DND-41 (cell line): ENCODE results near the gene PHF20.

Experiments
- ATAC-seq: fragments of 200-7000 bp; cut with Tn5 transposase; 3 replicates; pipeline ENCODE4 v1.9.1; 2021; ENCODE audit warnings: low read depth; ENCODE audit not compliant: insufficient read depth
- DNase-seq: peaks from one replicate; pipeline ENCODE4 v3.0.0-alpha.2; 2020
- H2AFZ ChIP-seq: 2 replicates; pipeline ENCODE4 v1.6.0; 2012; ENCODE audit warnings: low read depth, low read length
- H3K27ac ChIP-seq: 2 replicates; pipeline ENCODE4 v1.5.1; 2012; ENCODE audit warnings: low read length, inconsistent platforms
- H3K27me3 ChIP-seq: fragments of 200-600 bp; sonication (generic); 2 replicates; pipeline ENCODE4 v1.6.0; 2012; ENCODE audit warnings: low read length, mild to moderate bottlenecking, inconsistent platforms; ENCODE audit not compliant: insufficient read depth, poor library complexity
- H3K36me3 ChIP-seq: 2 replicates; pipeline ENCODE4 v1.5.1; 2012; ENCODE audit warnings: low read length, inconsistent platforms; ENCODE audit not compliant: insufficient read depth
- H3K4me1 ChIP-seq: 2 replicates; pipeline ENCODE4 v1.5.1; 2012; ENCODE audit warnings: mild to moderate bottlenecking, low read length; ENCODE audit not compliant: insufficient read depth
- H3K4me2 ChIP-seq: 2 replicates; pipeline ENCODE4 v1.6.0; 2012; ENCODE audit warnings: mild to moderate bottlenecking, moderate library complexity, low read length, inconsistent platforms; ENCODE audit not compliant: insufficient read depth
- H3K4me3 ChIP-seq, 2 experiments: fragments of 200-600 bp in 1 of 2; shearing (Covaris generic) in 1 of 2; 2 replicates each; pipeline ENCODE4 v1.5.1; 2012 to 2016; ENCODE audit warnings: inconsistent platforms in 2 of 2, low read length in 2 of 2, mild to moderate bottlenecking in 2 of 2, low read depth in 1 of 2, moderate library complexity in 1 of 2
- H3K79me2 ChIP-seq: 2 replicates; pipeline ENCODE4 v1.6.0; 2012; ENCODE audit warnings: low read length, inconsistent platforms; ENCODE audit not compliant: insufficient read depth
- H3K9ac ChIP-seq: 2 replicates; pipeline ENCODE4 v1.6.0; 2012; ENCODE audit warnings: low read depth, mild to moderate bottlenecking, inconsistent platforms, low read length, moderate library complexity
- H3K9me3 ChIP-seq: 2 replicates; pipeline ENCODE4 v1.5.1; 2012; ENCODE audit warnings: low read length, moderate library complexity, mild to moderate bottlenecking, inconsistent platforms; ENCODE audit not compliant: insufficient read depth, severe bottlenecking
- H4K20me1 ChIP-seq: 2 replicates; pipeline ENCODE4 v1.6.0; 2012; ENCODE audit warnings: low read length; ENCODE audit not compliant: insufficient read depth
- EZH2 ChIP-seq: IDR thresholded peaks from 3 replicates; pipeline ENCODE4 v1.6.1; 2012; ENCODE audit warnings: borderline replicate concordance, low read depth, mild to moderate bottlenecking, moderate library complexity, low read length, inconsistent platforms; ENCODE audit not compliant: severe bottlenecking
- TF ChIP-seq, protein P1 (sequence below): IDR thresholded peaks from 2 replicates; pipeline ENCODE4 v1.5.1; 2012; ENCODE audit warnings: borderline replicate concordance, low read length, moderate library complexity, mild to moderate bottlenecking; ENCODE audit not compliant: poor library complexity, severe bottlenecking; ENCODE audit errors: extremely low read depth

Gene PHF20

DNA sequence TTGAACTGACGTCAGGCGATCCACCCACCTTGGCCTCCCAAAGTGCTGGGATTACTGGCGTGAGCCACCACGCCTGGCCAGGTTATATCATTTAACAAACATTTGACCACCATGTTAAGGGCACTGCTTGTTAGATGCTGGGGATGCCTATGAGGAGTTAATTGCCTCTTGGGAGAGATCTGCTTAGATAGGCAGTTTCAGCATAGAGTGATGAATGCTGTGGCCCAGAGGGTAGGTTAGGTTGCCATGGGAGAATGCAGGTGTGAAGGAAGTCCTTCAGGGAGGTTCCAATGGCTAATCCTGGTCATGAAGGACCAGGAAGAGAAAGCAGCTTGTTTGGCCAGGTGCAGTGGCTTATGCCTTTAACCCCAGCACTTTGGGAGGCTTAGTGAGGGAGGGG lies 17.0 kb downstream of the PHF20 start:
- DNase-seq (no peak), ATAC-seq (no peak)
- Histone ChIP-seq H4K20me1 (peaks cover 22% of the 10 kb centered on the region), H3K36me3 (peaks cover 10% of the 10 kb centered on the region; the same call in 1 of the 2 replicates), H3K27ac (no peak overlapping the region), H3K4me1 (no peaks in the 10 kb centered on the region), H3K9ac (no peak overlapping the region), H3K9me3 (no peaks in the 10 kb centered on the region), H2AFZ (no peak overlapping the region), H3K4me3 (no peak overlapping the region), H3K4me2 (no peak overlapping the region), H3K79me2 (peaks cover 89% of the 10 kb centered on the region), H3K27me3 (no peaks in the 10 kb centered on the region)
- no peak for TF ChIP-seq EZH2
- TF ChIP-seq, protein P1, sequence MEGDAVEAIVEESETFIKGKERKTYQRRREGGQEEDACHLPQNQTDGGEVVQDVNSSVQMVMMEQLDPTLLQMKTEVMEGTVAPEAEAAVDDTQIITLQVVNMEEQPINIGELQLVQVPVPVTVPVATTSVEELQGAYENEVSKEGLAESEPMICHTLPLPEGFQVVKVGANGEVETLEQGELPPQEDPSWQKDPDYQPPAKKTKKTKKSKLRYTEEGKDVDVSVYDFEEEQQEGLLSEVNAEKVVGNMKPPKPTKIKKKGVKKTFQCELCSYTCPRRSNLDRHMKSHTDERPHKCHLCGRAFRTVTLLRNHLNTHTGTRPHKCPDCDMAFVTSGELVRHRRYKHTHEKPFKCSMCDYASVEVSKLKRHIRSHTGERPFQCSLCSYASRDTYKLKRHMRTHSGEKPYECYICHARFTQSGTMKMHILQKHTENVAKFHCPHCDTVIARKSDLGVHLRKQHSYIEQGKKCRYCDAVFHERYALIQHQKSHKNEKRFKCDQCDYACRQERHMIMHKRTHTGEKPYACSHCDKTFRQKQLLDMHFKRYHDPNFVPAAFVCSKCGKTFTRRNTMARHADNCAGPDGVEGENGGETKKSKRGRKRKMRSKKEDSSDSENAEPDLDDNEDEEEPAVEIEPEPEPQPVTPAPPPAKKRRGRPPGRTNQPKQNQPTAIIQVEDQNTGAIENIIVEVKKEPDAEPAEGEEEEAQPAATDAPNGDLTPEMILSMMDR: no peak

DNA sequence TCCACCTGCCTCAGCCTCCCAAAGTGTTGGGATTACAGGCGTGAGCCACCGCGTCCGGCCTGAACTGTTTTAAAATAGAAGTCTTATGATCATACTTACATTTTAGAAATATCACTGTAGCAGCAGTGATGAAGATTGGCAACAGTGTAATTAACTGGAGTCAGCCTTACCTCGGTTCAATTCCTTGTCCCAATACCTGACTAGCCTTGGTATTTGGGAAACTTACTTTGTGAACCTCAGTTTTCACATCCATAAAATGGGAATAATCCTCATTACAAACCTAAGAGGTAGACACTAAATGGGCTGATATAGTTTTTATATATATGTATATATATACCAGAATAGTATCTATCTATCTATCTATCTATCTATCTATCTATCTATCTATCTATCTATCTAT lies 19.3 kb downstream of the PHF20 start:
- no peak overlapping the region for H2AFZ ChIP-seq

DNA sequence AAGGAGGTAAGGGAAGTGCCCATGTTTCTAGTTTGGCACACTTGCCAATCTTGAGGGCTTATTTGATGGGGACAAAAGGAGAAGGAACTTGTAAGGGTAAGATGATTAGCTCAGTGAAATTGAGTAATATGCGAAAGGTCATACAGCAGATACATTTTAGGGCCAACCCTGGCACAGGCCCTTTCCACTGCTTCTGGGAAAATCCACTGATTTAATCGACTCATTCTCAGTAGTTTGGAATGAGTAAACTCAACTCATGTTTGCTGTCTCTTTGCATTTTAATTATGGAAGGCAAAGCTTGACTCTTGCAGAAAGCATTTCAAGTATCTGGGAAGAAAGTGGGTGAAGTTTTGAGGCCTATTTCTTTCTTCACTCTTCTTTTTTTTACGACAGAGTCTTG lies 20.0 kb downstream of the PHF20 start:
- H3K27me3 ChIP-seq: no peaks in the 10 kb centered on the region
- H3K4me3 ChIP-seq: no peak overlapping the region
- peaks cover 28% of the 10 kb centered on the region for H4K20me1 ChIP-seq
- peaks cover 10% of the 10 kb centered on the region; the same call in 1 of the 2 replicates for H3K36me3 ChIP-seq
- no peak overlapping the region for H3K9ac ChIP-seq
- H3K4me2 ChIP-seq: no peak overlapping the region
- no peak for TF ChIP-seq EZH2
- TF ChIP-seq, protein P1: no peak
- H3K9me3 ChIP-seq: no peaks in the 10 kb centered on the region
- DNase-seq: no peak
- H3K27ac ChIP-seq: no peak overlapping the region
- ATAC-seq: no peak
- no peaks in the 10 kb centered on the region for H3K4me1 ChIP-seq
- H3K79me2 ChIP-seq: peaks cover 88% of the 10 kb centered on the region
- H2AFZ ChIP-seq: no peak overlapping the region

More for the DNA sequence above, 19.3 kb downstream of the PHF20 start:
- TF ChIP-seq EZH2: no peak
- TF ChIP-seq, protein P1: no peak
- Histone ChIP-seq H3K9me3 (no peaks in the 10 kb centered on the region), H3K79me2 (peaks cover 88% of the 10 kb centered on the region), H3K9ac (no peak overlapping the region), H3K4me2 (no peak overlapping the region), H4K20me1 (peaks cover 27% of the 10 kb centered on the region), H3K36me3 (peaks cover 10% of the 10 kb centered on the region; the same call in 1 of the 2 replicates), H3K27me3 (no peaks in the 10 kb centered on the region), H3K27ac (no peak overlapping the region), H3K4me1 (no peaks in the 10 kb centered on the region), H3K4me3 (no peak overlapping the region)
- ATAC-seq (no peak), DNase-seq (no peak)

DNA sequence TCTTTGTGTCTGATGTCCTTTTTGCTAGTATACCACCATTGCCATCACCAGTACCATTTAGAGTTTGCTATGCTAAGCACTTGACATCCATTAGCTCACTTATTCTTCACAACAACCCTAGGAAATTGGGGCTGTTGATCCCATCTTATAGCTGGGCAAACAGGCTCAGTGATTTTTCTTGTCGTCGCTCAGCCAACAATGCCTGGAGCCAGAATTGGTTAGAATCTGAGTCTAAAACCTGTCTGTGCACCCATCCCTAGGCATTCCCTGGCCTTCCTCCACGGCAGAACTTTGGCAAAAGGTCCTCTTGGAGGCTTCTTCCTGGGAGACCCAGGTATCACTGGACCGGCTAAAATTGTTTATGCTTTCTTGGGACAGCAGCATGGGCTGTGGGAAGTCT lies 20.9 kb downstream of the PHF20 start:
- H3K4me2 ChIP-seq: no peak overlapping the region

More for the DNA sequence above, 20.9 kb downstream of the PHF20 start:
- Histone ChIP-seq H3K9me3 (no peaks in the 10 kb centered on the region), H4K20me1 (peaks cover 30% of the 10 kb centered on the region), H2AFZ (no peak overlapping the region), H3K36me3 (peaks cover 10% of the 10 kb centered on the region; the same call in 1 of the 2 replicates), H3K27me3 (no peaks in the 10 kb centered on the region), H3K4me3 (no peak overlapping the region), H3K27ac (no peak overlapping the region), H3K79me2 (peaks cover 90% of the 10 kb centered on the region), H3K4me1 (no peaks in the 10 kb centered on the region), H3K9ac (no peak overlapping the region)
- TF ChIP-seq EZH2: no peak
- TF ChIP-seq, protein P1: no peak
- DNase-seq (no peak), ATAC-seq (no peak)
